ENCODE results near the gene AMHR2. TPM values are rescaled to one million over a fixed set of nuclear protein-coding genes. Genes with fewer than 3 reads are reported as not detected.

The AMHR2 gene
- polyA plus RNA-seq, 3 donors, result not detected

GRCh38 chr12:53459097-53459496, 35.4 kb downstream of the AMHR2 start:
- no peak overlapping the region for H3K9ac ChIP-seq (ENCODE audit: insufficient read depth, low read length, poor library complexity, severe bottlenecking)
- Mint-ChIP-seq H3K9me3 (no peaks in the 10 kb centered on the region), H3K4me3 (no peak overlapping the region), H3K4me1 (no peaks in the 10 kb centered on the region), H3K27ac (peak overlapping the region in 2 of 7 donors; percentile 30 to 48), H3K27me3 (ENCODE audit: low read depth in 3 of 3) (peaks cover 0 to 2% (median 0%) of the 10 kb centered on the region in 3 donors), H3K36me3 (peaks cover 87 to 96% of the 10 kb centered on the region in 2 donors)
- no peak overlapping the region for H3K27ac ChIP-seq (ENCODE audit: low read depth in 1 of 2, low read length in 2 of 2)
- H3K27me3 ChIP-seq (ENCODE audit: control insufficient read depth in 2 of 2, insufficient read depth in 2 of 2, low read length in 2 of 2), result no peaks in the 10 kb centered on the region
- intact Hi-C loops (cut with micrococcal nuclease), result no loop called here
- H3K4me2 ChIP-seq (replicated peaks; ENCODE audit: extremely low read depth, low read length, poor library complexity, severe bottlenecking), result no peak overlapping the region
- no peak overlapping the region for H3K4me3 ChIP-seq (replicated peaks in 1 of 3; ENCODE audit: low read depth in 2 of 3, low read length in 3 of 3)
- DNase-seq, result no peak
- H4K20me1 ChIP-seq (ENCODE audit: insufficient read depth, low read length), result peaks cover 100% of the 10 kb centered on the region
- H3K79me2 ChIP-seq (ENCODE audit: insufficient read depth, low read length), result peaks cover 99% of the 10 kb centered on the region
- no peak for TF ChIP-seq CTCF (IDR thresholded peaks at IDR 0.05)
- no peaks in the 10 kb centered on the region for H3K4me1 ChIP-seq (ENCODE audit: control insufficient read depth in 1 of 2, insufficient read depth in 2 of 2, low read length in 2 of 2)
- no peak overlapping the region for H2AFZ ChIP-seq (ENCODE audit: insufficient read depth, low read depth, low read length, poor library complexity, severe bottlenecking)
- H3K9me3 ChIP-seq (replicated peaks in 1 of 2; ENCODE audit: control insufficient read depth in 1 of 2, insufficient read depth in 1 of 2, low read length in 2 of 2), result no peaks in the 10 kb centered on the region
- no CpG with 5 or more reads among the region's 4 CpGs for WGBS (ENCODE audit: insufficient coverage)
- H3K36me3 ChIP-seq (replicated peaks in 1 of 2; ENCODE audit: control insufficient read depth in 1 of 2, insufficient read depth in 2 of 2, low read length in 2 of 2), result peaks cover 100% of the 10 kb centered on the region in 2 donors

GRCh38 chr12:53461059-53461458, 37.4 kb downstream of the AMHR2 start:
- Histone ChIP-seq H3K79me2 (ENCODE audit: insufficient read depth, low read length) (peaks cover 97% of the 10 kb centered on the region), H3K4me2 (replicated peaks; ENCODE audit: extremely low read depth, low read length, poor library complexity, severe bottlenecking) (no peak overlapping the region), H3K4me1 (ENCODE audit: control insufficient read depth in 1 of 2, insufficient read depth in 2 of 2, low read length in 2 of 2) (no peaks in the 10 kb centered on the region), H3K4me3 (replicated peaks in 1 of 3; ENCODE audit: low read depth in 2 of 3, low read length in 3 of 3) (no peak overlapping the region), H3K27ac (ENCODE audit: low read depth in 1 of 2, low read length in 2 of 2) (no peak overlapping the region), H2AFZ (ENCODE audit: insufficient read depth, low read depth, low read length, poor library complexity, severe bottlenecking) (no peak overlapping the region), H3K36me3 (replicated peaks in 1 of 2; ENCODE audit: control insufficient read depth in 1 of 2, insufficient read depth in 2 of 2, low read length in 2 of 2) (peaks cover 100% of the 10 kb centered on the region in 2 donors), H4K20me1 (ENCODE audit: insufficient read depth, low read length) (peaks cover 100% of the 10 kb centered on the region), H3K9ac (ENCODE audit: insufficient read depth, low read length, poor library complexity, severe bottlenecking) (no peak overlapping the region), H3K27me3 (ENCODE audit: control insufficient read depth in 2 of 2, insufficient read depth in 2 of 2, low read length in 2 of 2) (no peaks in the 10 kb centered on the region), H3K9me3 (replicated peaks in 1 of 2; ENCODE audit: control insufficient read depth in 1 of 2, insufficient read depth in 1 of 2, low read length in 2 of 2) (no peaks in the 10 kb centered on the region)
- no peaks in the 10 kb centered on the region for H3K9me3 Mint-ChIP-seq
- peaks cover 86 to 96% of the 10 kb centered on the region in 2 donors for H3K36me3 Mint-ChIP-seq
- no peaks in the 10 kb centered on the region for H3K27me3 Mint-ChIP-seq (ENCODE audit: low read depth in 3 of 3)
- TF ChIP-seq CTCF (IDR thresholded peaks at IDR 0.05), result no peak
- intact Hi-C loops (cut with micrococcal nuclease), result no loop called here
- H3K4me1 Mint-ChIP-seq, result no peaks in the 10 kb centered on the region
- 100% methylated on average over 1 of the region's 3 CpGs for WGBS (ENCODE audit: insufficient coverage)
- H3K4me3 Mint-ChIP-seq, result no peak overlapping the region
- no peak for DNase-seq
- peak overlapping the region in 2 of 7 donors; percentile 1 to 31 for H3K27ac Mint-ChIP-seq

Measured in CD14-positive monocyte (primary cell).